Keratinocyte (primary cell): ENCODE data around the gene OIT3.

Source experiments
- CTCF ChIP-seq, 3 experiments: IDR thresholded peaks in 1 of 3; conservative IDR thresholded peaks in 1 of 3; optimal IDR thresholded peaks in 1 of 3; 2 replicates in 2 of 3; 3 replicates in 1 of 3; pipeline versions ENCODE3 to v1.5.1; 2011; ENCODE audit warnings: low read length in 3 of 3, mild to moderate bottlenecking in 3 of 3, moderate library complexity in 2 of 3, control low read depth in 1 of 3, inconsistent platforms in 1 of 3; ENCODE audit not compliant: insufficient read depth in 2 of 3; ENCODE audit errors: extremely low read depth in 1 of 3
- EZH2 ChIP-seq: IDR thresholded peaks from one replicate; pipeline ENCODE4 v1.6.1; 2012; ENCODE audit warnings: inconsistent platforms, mild to moderate bottlenecking, low read length, moderate library complexity

- no peak for TF ChIP-seq CTCF (optimal IDR thresholded peaks at IDR 0.05 in 1 of 3, IDR thresholded peaks at IDR 0.05 in 1 of 3, conservative IDR thresholded peaks at IDR 0.05 in 1 of 3; ENCODE audit: extremely low read depth in 1 of 3, insufficient read depth in 2 of 3, low read length in 3 of 3)
- no peak for TF ChIP-seq EZH2
Observed at GRCh38 chr10:72893136-72893798, at the start of gene OIT3.
